ENCODE measurements around the gene IMPDH2.

The IMPDH2 gene

GRCh38 chr3:49028673-49029562 lies at the start of gene IMPDH2:
IMPDH2 (minus strand) TSS chr3:49029398; CDS start chr3:49029350, 48 bp downstream.
- peak; percentile 88 for DNase-seq

GRCh38 chr3:49076646-49077045 lies 47.4 kb upstream of the IMPDH2 start:
- no peak for DNase-seq

- DNase-seq = no peak
These were observed 46.9 kb upstream of the IMPDH2 start for GRCh38 chr3:49076116-49076515.

GRCh38 chr3:49058011-49058410 lies 28.8 kb upstream of the IMPDH2 start:
- DNase-seq = no peak

GRCh38 chr3:49057268-49057667 lies 28.1 kb upstream of the IMPDH2 start:
- no peak for DNase-seq

- DNase-seq = no peak
These were observed 25.2 kb upstream of the IMPDH2 start for GRCh38 chr3:49054344-49054862.

- no peak for DNase-seq
These were observed 24.3 kb upstream of the IMPDH2 start for GRCh38 chr3:49053543-49053942.

GRCh38 chr3:49035281-49035680 lies 6.1 kb upstream of the IMPDH2 start:
- no peak for DNase-seq

GRCh38 chr3:49034650-49035049 lies 5.5 kb upstream of the IMPDH2 start:
- no peak for DNase-seq

GRCh38 chr3:49032646-49033304 lies 3.6 kb upstream of the IMPDH2 start:
- DNase-seq = no peak

- no peak for DNase-seq
These were observed 1.1 kb upstream of the IMPDH2 start for GRCh38 chr3:49030321-49030720.

- no peak for DNase-seq
These were observed 326 bp upstream of the IMPDH2 start for GRCh38 chr3:49029563-49029884.

- no peak for DNase-seq
These were observed 913 bp downstream of the IMPDH2 start for GRCh38 chr3:49028298-49028672.

GRCh38 chr3:49027634-49028033 lies 1.6 kb downstream of the IMPDH2 start:
- DNase-seq = no peak

GRCh38 chr3:49026536-49026935 lies 2.7 kb downstream of the IMPDH2 start:
- DNase-seq = no peak

GRCh38 chr3:49025793-49026520 lies 3.2 kb downstream of the IMPDH2 start:
- DNase-seq = no peak

GRCh38 chr3:49025005-49025792 lies 4.0 kb downstream of the IMPDH2 start:
- no peak for DNase-seq

GRCh38 chr3:49024449-49024848 lies 4.7 kb downstream of the IMPDH2 start:
- no peak for DNase-seq

- DNase-seq = no peak
These were observed 5.4 kb downstream of the IMPDH2 start for GRCh38 chr3:49023775-49024174.

- no peak for DNase-seq
These were observed 6.5 kb downstream of the IMPDH2 start for GRCh38 chr3:49022688-49023171.

GRCh38 chr3:49021813-49022687 lies 7.1 kb downstream of the IMPDH2 start, which contains the start of gene NDUFAF3:
NDUFAF3 (plus strand) TSS chr3:49022121; CDS start chr3:49022145, 24 bp downstream.
- peak; percentile 90 for DNase-seq
